Upper lobe of left lung (tissue), 4 donors: ENCODE results near the gene UBR4.
A peak's percentile ranks its signal among the peaks of the same experiment; 100 is the strongest.

ENCODE experiments used
- EP300 ChIP-seq, 4 donors: sonication (generic); formaldehyde crosslinking; IDR thresholded peaks; one replicate each; pipeline ENCODE4 v1.5.1; 2017; ENCODE audit warnings: antibody characterized with exemption in 4 of 4, control low read depth in 2 of 4
- POLR2A ChIP-seq, 4 donors: fragments of 450-650 bp; IDR thresholded peaks; one replicate each; pipeline ENCODE4 v1.5.1; 2016 to 2017; ENCODE audit warnings: antibody characterized with exemption in 4 of 4, mild to moderate bottlenecking in 2 of 4
- POLR2AphosphoS5 ChIP-seq, 2 donors: sonication (generic); formaldehyde crosslinking; IDR thresholded peaks; one replicate each; pipeline ENCODE4 v1.5.1; 2017; ENCODE audit warnings: antibody characterized with exemption in 2 of 2
- TF ChIP-seq, protein P1 (sequence below), 6 experiments: fragments of 450-650 bp in 4 of 6; fragments of 200-600 bp in 2 of 6; sonication (generic) in 2 of 6; IDR thresholded peaks; one replicate each; pipeline ENCODE4 v1.5.1; 2016 to 2019; ENCODE audit warnings: antibody characterized with exemption in 6 of 6

DNA sequence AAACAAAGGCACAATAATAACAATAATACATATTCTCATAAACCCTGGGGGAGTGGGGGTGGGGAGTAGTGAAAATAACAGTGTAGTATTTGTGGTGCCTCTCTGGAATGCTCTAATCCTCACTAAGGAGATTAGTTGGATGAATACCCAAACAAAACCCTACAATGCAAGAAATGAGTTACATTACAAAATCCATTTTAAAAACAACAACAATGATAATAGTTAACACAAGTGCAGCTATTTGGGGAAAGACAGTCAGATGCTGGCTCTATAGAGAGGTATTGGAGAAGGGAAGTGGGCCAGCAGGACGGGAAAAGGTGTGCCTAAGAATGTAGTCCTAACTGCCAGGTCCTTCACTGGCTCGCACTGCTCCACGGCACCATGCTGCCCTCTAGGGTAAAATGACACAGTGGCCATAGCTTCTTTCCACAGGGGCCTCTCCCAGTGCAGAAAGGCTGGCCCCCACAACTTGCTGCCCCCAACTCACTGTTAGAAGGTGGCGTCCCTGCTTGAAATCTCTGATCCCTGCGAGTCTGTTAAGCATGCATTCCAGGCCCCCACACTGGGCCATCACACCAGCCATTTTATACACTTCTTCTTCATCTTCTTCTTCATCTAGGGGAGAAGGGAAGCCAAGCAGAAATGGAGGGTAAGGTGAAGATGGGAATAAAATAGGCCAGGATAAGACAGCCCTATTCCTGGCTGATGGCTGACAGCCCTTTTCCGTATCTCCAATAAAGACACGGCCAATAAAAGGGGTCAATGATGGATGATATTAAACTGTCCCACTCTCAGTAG lies 113.8 kb downstream of the UBR4 start:
- TF ChIP-seq, protein P1, sequence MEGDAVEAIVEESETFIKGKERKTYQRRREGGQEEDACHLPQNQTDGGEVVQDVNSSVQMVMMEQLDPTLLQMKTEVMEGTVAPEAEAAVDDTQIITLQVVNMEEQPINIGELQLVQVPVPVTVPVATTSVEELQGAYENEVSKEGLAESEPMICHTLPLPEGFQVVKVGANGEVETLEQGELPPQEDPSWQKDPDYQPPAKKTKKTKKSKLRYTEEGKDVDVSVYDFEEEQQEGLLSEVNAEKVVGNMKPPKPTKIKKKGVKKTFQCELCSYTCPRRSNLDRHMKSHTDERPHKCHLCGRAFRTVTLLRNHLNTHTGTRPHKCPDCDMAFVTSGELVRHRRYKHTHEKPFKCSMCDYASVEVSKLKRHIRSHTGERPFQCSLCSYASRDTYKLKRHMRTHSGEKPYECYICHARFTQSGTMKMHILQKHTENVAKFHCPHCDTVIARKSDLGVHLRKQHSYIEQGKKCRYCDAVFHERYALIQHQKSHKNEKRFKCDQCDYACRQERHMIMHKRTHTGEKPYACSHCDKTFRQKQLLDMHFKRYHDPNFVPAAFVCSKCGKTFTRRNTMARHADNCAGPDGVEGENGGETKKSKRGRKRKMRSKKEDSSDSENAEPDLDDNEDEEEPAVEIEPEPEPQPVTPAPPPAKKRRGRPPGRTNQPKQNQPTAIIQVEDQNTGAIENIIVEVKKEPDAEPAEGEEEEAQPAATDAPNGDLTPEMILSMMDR (IDR thresholded peaks at IDR 0.05): peak; percentile 38 to 69 (median 54)
- TF ChIP-seq POLR2AphosphoS5 (IDR thresholded peaks at IDR 0.05): no peak
- TF ChIP-seq POLR2A (IDR thresholded peaks at IDR 0.05): no peak
- TF ChIP-seq EP300 (IDR thresholded peaks at IDR 0.05): no peak
